Activated naive CD4-positive, alpha-beta T cell treated with anti-CD3 and anti-CD28 coated beads, Interleukin-2, amount 50 U/mL, for 24 hours (primary cell): ENCODE results near the gene NR2F6.

Source experiments
- H3K27ac Mint-ChIP-seq: one replicate; pipeline ENCODE4 v1.8.0; 2021; ENCODE audit warnings: mild to moderate bottlenecking, mixed read lengths
- H3K27me3 Mint-ChIP-seq: one replicate; pipeline ENCODE4 v1.8.0; 2021; ENCODE audit warnings: mixed read lengths
- H3K36me3 Mint-ChIP-seq: one replicate; pipeline ENCODE4 v1.8.0; 2021; ENCODE audit warnings: mixed read lengths
- H3K4me1 Mint-ChIP-seq: one replicate; pipeline ENCODE4 v1.8.0; 2021; ENCODE audit warnings: mixed read lengths
- H3K4me3 Mint-ChIP-seq: one replicate; pipeline ENCODE4 v1.8.0; 2021; ENCODE audit warnings: mild to moderate bottlenecking, mixed read lengths
- H3K9me3 Mint-ChIP-seq: one replicate; pipeline ENCODE4 v1.8.0; 2021; ENCODE audit warnings: mixed read lengths

NR2F6 gene

GRCh38 chr19:17185590-17185989 is 60.1 kb downstream of the NR2F6 start:
- Mint-ChIP-seq H3K4me1 (peaks cover 18% of the 10 kb centered on the region), H3K27me3 (no peaks in the 10 kb centered on the region), H3K36me3 (peaks cover 9% of the 10 kb centered on the region), H3K9me3 (no peaks in the 10 kb centered on the region), H3K27ac (no peak overlapping the region), H3K4me3 (no peak overlapping the region)

GRCh38 chr19:17184371-17184841 is 61.3 kb downstream of the NR2F6 start:
- Mint-ChIP-seq H3K4me3 (peak overlapping the region; percentile 88), H3K4me1 (peaks cover 18% of the 10 kb centered on the region), H3K27ac (peak overlapping the region; percentile 96), H3K27me3 (no peaks in the 10 kb centered on the region), H3K36me3 (peaks cover 9% of the 10 kb centered on the region), H3K9me3 (no peaks in the 10 kb centered on the region)

- peaks cover 9% of the 10 kb centered on the region for H3K36me3 Mint-ChIP-seq
- peak overlapping the region; percentile 88 for H3K4me3 Mint-ChIP-seq
- no peaks in the 10 kb centered on the region for H3K9me3 Mint-ChIP-seq
- H3K4me1 Mint-ChIP-seq: peaks cover 18% of the 10 kb centered on the region
- no peaks in the 10 kb centered on the region for H3K27me3 Mint-ChIP-seq
- peak overlapping the region; percentile 96 for H3K27ac Mint-ChIP-seq
These were observed 61.8 kb downstream of the NR2F6 start for GRCh38 chr19:17183858-17184321.

DNA sequence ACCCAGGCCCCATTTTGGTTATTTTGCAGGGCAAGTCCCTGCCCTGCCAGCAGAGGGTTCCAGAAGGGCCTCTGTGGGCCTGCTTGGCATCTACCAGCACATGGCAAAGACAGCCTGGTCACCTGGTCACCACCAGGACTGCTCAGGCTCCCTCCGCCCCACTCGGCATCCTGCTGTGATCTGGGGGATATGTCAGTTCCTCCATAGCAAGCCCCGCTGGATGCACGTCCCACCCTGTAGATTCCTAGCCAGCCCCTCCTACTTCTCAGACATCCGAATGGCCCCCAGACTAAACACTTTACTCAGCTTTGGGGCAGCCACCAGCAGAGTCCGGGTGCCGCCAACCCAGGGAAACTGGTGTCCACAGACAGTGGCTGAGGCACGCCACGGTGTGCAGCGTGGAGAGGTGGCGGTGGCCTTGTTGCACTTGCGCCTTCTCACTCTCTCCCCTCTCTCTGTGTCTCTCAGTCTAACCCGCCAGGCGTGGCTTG is 62.4 kb downstream of the NR2F6 start:
- H3K27ac Mint-ChIP-seq: peak overlapping the region; percentile 96
- H3K27me3 Mint-ChIP-seq: no peaks in the 10 kb centered on the region
- H3K4me3 Mint-ChIP-seq: peak overlapping the region; percentile 88
- H3K9me3 Mint-ChIP-seq: no peaks in the 10 kb centered on the region
- peaks cover 8% of the 10 kb centered on the region for H3K36me3 Mint-ChIP-seq
- H3K4me1 Mint-ChIP-seq: peaks cover 18% of the 10 kb centered on the region
